Measurements from ENCODE around the gene PDZRN3. TPM values are rescaled to one million over a fixed set of nuclear protein-coding genes. Genes with fewer than 3 reads are reported as not detected.
"Not testable (repeated sequence)": the region's sequence is repeated elsewhere in the genome, so short reads cannot be mapped to it uniquely, and the experiment has no call there.

The PDZRN3 gene
- total RNA-seq, 1 experiment from 2014 or later: 12.5 TPM

DNA sequence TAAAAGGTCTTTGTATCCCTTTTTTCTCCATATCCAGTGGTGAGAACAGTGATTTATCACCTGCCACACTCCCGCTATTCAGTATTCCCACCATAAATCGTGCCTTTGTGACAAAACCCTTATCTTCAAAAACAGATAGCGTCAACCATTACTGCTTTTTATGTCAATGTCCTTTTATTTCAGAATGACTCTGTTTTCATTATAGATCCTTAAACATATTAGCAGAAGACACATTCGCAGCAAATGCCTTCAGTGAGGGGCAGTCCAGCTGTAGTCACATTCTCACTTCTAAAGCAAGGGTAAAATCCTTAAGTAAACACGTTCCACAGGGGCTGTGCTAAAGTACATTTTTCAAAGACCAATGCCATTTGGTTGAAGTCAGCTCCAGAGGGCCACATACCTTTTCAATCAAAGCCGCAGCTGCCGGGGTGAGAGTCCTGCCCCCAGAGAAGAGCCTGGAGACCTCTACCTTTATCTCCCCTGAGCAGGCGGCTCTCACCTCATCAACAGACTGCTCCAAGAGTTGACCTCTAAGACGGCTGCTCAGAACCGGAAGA, 53.4 kb downstream of the PDZRN3 start:
- Histone ChIP-seq H3K4me1 (peaks cover 77% of the 10 kb centered on the region), H3K27me3 (replicated peaks; ENCODE audit: control insufficient read depth, insufficient read depth, low read length) (no peaks in the 10 kb centered on the region), H3K4me3 (ENCODE audit: low read depth, low read length) (no peak overlapping the region; the same call in 1 of the 2 replicates), H3K9me3 (no peaks in the 10 kb centered on the region), H3K36me3 (ENCODE audit: control insufficient read depth, insufficient read depth, low read length) (no peaks in the 10 kb centered on the region)
- TF ChIP-seq, protein P1, sequence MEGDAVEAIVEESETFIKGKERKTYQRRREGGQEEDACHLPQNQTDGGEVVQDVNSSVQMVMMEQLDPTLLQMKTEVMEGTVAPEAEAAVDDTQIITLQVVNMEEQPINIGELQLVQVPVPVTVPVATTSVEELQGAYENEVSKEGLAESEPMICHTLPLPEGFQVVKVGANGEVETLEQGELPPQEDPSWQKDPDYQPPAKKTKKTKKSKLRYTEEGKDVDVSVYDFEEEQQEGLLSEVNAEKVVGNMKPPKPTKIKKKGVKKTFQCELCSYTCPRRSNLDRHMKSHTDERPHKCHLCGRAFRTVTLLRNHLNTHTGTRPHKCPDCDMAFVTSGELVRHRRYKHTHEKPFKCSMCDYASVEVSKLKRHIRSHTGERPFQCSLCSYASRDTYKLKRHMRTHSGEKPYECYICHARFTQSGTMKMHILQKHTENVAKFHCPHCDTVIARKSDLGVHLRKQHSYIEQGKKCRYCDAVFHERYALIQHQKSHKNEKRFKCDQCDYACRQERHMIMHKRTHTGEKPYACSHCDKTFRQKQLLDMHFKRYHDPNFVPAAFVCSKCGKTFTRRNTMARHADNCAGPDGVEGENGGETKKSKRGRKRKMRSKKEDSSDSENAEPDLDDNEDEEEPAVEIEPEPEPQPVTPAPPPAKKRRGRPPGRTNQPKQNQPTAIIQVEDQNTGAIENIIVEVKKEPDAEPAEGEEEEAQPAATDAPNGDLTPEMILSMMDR (IDR thresholded peaks at IDR 0.05; ENCODE audit: insufficient read depth in 1 of 2, low read depth in 1 of 2, low read length in 1 of 2, severe bottlenecking in 1 of 2, unreplicated experiment in 1 of 2): no peak
- POLR2A ChIA-PET: interaction anchor here (0.6 to 1.3 kb wide), 2 partner anchors 26 to 54 kb away, joined by 3 to 7 read pairs; no protein-coding TSS in a partner anchor
- Mint-ChIP-seq H3K4me1 (ENCODE audit: low read depth, unreplicated experiment) (peaks cover 57% of the 10 kb centered on the region), H3K9me3 (ENCODE audit: unreplicated experiment) (no peaks in the 10 kb centered on the region), H3K36me3 (ENCODE audit: insufficient read depth, unreplicated experiment) (peaks cover 15% of the 10 kb centered on the region), H3K4me3 (ENCODE audit: unreplicated experiment) (peak overlapping the region; percentile 62), H3K27me3 (ENCODE audit: insufficient read depth, unreplicated experiment) (no peaks in the 10 kb centered on the region), H3K27ac (ENCODE audit: unreplicated experiment) (peak overlapping the region; percentile 82)
- DNase-seq: peak; percentile 90 to 96
- BruUV-seq (replicated peaks): no TSS peak
- CTCF ChIA-PET: interaction anchor here (1.0 kb wide), 1 partner anchor 63 kb away, joined by 5 read pairs; no protein-coding TSS in a partner anchor
- intact Hi-C loops (cut with micrococcal nuclease; ENCODE audit: unreplicated experiment): loop anchor here (1.0 to 5.0 kb wide), 8 partner anchors 26 to 424 kb away; no protein-coding TSS in a partner anchor

DNA sequence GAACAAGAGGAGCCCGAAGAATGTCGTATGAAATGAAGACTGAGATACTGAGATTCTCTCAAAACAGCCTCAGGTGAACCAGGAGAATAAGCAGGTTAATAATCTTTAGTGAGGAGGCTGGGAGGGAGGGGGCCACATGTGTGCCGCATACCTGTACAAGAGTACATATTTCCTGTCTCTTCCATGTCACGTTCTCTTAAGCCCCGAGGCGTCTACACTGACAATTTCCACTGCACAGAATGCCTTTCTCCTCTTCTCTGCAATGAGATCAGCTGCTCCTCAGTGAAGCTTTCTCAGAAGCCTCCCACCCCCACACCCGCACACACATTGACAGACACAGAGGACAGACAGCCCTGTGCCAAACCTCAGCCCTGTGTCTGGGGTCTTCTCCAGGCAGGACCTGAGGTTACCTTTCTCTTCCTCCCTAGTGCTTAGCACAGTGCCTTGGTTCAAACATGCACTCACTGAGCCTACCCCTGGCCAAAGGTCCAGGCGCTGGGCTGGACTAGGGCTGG, 55.4 kb downstream of the PDZRN3 start:
- BruUV-seq (replicated peaks): no TSS peak
- Mint-ChIP-seq H3K27me3 (ENCODE audit: insufficient read depth, unreplicated experiment) (no peaks in the 10 kb centered on the region), H3K9me3 (ENCODE audit: unreplicated experiment) (no peaks in the 10 kb centered on the region), H3K4me3 (ENCODE audit: unreplicated experiment) (no peak overlapping the region), H3K36me3 (ENCODE audit: insufficient read depth, unreplicated experiment) (peaks cover 15% of the 10 kb centered on the region), H3K4me1 (ENCODE audit: low read depth, unreplicated experiment) (peaks cover 63% of the 10 kb centered on the region), H3K27ac (ENCODE audit: unreplicated experiment) (no peak overlapping the region)
- no peaks in the 10 kb centered on the region for H3K9me3 ChIP-seq
- H3K4me1 ChIP-seq: peaks cover 72% of the 10 kb centered on the region
- no peak overlapping the region for H3K4me3 ChIP-seq (ENCODE audit: low read depth, low read length)
- DNase-seq: peak; percentile 24 to 58
- TF ChIP-seq, protein P1 (IDR thresholded peaks at IDR 0.05; ENCODE audit: insufficient read depth in 1 of 2, low read depth in 1 of 2, low read length in 1 of 2, severe bottlenecking in 1 of 2, unreplicated experiment in 1 of 2): no peak
- intact Hi-C loops (cut with micrococcal nuclease; ENCODE audit: unreplicated experiment): no loop called here
- no peaks in the 10 kb centered on the region for H3K36me3 ChIP-seq (ENCODE audit: control insufficient read depth, insufficient read depth, low read length)
- ChIA-PET CTCF (no interaction called here), POLR2A (no interaction called here)
- no peaks in the 10 kb centered on the region for H3K27me3 ChIP-seq (replicated peaks; ENCODE audit: control insufficient read depth, insufficient read depth, low read length)

DNA sequence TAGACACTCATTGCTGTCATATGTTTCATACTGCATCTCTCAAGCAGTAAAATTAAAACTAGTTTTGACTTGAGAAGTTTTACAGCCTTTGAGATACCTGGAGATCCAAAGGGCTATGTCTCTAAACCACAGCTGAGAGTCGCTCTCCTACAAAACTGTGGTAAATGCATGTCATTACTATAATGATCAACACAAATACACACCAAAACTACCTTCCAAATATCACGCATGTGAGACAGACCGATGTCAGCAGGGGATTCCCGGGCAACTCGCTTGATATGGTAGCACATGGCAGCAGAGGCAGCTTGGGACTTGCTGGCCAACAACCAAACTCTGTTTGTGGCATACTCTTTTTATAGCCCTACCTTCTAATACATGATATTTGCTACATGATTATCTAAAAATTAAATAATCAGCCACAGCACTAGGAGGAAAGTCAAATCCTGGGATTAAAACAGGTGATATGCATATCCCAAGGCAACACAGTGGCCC, 56.3 kb downstream of the PDZRN3 start:
- no peak overlapping the region for H3K4me3 ChIP-seq (ENCODE audit: low read depth, low read length)
- CTCF ChIA-PET: no interaction called here
- no peaks in the 10 kb centered on the region for H3K27me3 Mint-ChIP-seq (ENCODE audit: insufficient read depth, unreplicated experiment)
- intact Hi-C loops (cut with micrococcal nuclease; ENCODE audit: unreplicated experiment): no loop called here
- DNase-seq: no peak
- H3K4me3 Mint-ChIP-seq (ENCODE audit: unreplicated experiment): no peak overlapping the region
- POLR2A ChIA-PET: no interaction called here
- H3K9me3 Mint-ChIP-seq (ENCODE audit: unreplicated experiment): no peaks in the 10 kb centered on the region
- H3K9me3 ChIP-seq: no peaks in the 10 kb centered on the region
- H3K27ac Mint-ChIP-seq (ENCODE audit: unreplicated experiment): no peak overlapping the region
- no TSS peak for BruUV-seq (replicated peaks)
- TF ChIP-seq, protein P1 (IDR thresholded peaks at IDR 0.05; ENCODE audit: insufficient read depth in 1 of 2, low read depth in 1 of 2, low read length in 1 of 2, severe bottlenecking in 1 of 2, unreplicated experiment in 1 of 2): no peak
- peaks cover 69% of the 10 kb centered on the region for H3K4me1 Mint-ChIP-seq (ENCODE audit: low read depth, unreplicated experiment)
- peaks cover 15% of the 10 kb centered on the region for H3K36me3 Mint-ChIP-seq (ENCODE audit: insufficient read depth, unreplicated experiment)
- H3K27me3 ChIP-seq (replicated peaks; ENCODE audit: control insufficient read depth, insufficient read depth, low read length): no peaks in the 10 kb centered on the region
- no peaks in the 10 kb centered on the region for H3K36me3 ChIP-seq (ENCODE audit: control insufficient read depth, insufficient read depth, low read length)
- peaks cover 71% of the 10 kb centered on the region for H3K4me1 ChIP-seq

DNA sequence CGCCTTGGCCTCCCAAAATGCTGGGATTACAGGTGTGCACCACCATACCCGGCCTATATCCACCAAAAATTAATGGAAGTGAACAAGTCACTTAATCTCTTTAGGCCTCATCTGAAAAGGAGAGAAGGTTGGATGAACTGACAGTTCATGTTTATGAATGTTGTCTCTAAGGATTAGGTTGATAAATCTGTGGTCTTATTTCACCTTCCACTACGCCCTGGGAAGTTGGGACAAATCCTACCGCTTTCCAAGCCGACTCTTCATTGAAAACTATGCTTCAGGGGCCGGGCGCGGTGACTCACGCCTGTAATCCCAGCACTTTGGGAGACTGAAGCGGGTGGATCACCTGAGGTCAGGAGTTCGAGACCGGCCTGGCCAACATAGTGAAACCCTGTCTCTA, 59.4 kb downstream of the PDZRN3 start:
- peaks cover 50% of the 10 kb centered on the region for H3K4me1 ChIP-seq
- H3K27me3 ChIP-seq (replicated peaks; ENCODE audit: control insufficient read depth, insufficient read depth, low read length); H3K36me3 Mint-ChIP-seq (ENCODE audit: insufficient read depth, unreplicated experiment); H3K4me3 Mint-ChIP-seq (ENCODE audit: unreplicated experiment); POLR2A ChIA-PET; H3K27me3 Mint-ChIP-seq (ENCODE audit: insufficient read depth, unreplicated experiment); H3K9me3 Mint-ChIP-seq (ENCODE audit: unreplicated experiment); H3K27ac Mint-ChIP-seq (ENCODE audit: unreplicated experiment); BruUV-seq (replicated peaks); H3K36me3 ChIP-seq (ENCODE audit: control insufficient read depth, insufficient read depth, low read length); H3K9me3 ChIP-seq; H3K4me3 ChIP-seq (ENCODE audit: low read depth, low read length); CTCF ChIA-PET; DNase-seq; intact Hi-C loops (cut with micrococcal nuclease; ENCODE audit: unreplicated experiment): not testable (repeated sequence)
- H3K4me1 Mint-ChIP-seq (ENCODE audit: low read depth, unreplicated experiment): peaks cover 49% of the 10 kb centered on the region
